HL-60/S4 treated with retinoic acid at 250 ng/mL for 4 days and 3 days (cell line): ENCODE results near the gene LIFR.

Source experiments
- in situ Hi-C: fragments of 300-500 bp; cut with MboI; formaldehyde crosslinking; loops from 2 replicates; pipeline ENCODE4 v1.7.0; 2022; ENCODE audit warnings: low sequenced_read_pairs

The LIFR gene

GRCh38 chr5:38446029-38446522 lies 110.4 kb downstream of the LIFR start:
- in situ Hi-C loops: loop anchor here (25.0 kb wide), 1 partner anchor 366 kb away; no protein-coding TSS in a partner anchor

DNA sequence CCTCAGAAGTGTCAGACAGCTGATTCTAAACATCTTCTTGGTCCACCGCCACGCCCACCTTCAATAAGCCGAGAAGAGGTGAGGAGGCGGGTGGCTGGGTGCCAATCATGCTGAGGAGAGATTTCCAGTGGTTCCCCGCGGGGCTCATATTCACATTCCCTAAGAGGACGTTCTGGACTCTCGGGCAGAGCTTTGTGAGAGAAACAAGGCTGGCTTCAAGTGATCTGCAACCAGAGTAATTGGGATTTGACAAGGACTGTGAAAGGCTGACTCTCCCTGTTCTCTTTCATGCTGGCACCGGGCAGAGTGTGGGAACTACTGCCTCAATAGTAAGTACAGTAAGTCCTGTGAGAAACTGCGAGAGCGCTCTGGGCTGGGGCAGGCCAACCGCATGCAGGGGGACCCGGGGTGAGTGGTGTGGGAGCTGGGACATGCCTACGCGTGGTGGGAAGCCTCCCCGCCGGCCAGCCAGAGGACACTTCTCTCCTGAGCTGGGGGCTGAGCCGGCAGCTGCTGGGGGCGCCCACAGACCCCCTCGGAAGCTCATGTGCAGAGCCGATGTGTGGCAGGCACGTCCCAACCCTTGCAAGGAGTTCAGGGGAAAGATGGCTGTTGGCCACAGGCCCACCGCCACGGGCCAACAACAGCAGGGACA lies 110.9 kb downstream of the LIFR start:
- in situ Hi-C loops: loop anchor here (25.0 kb wide), 1 partner anchor 367 kb away; no protein-coding TSS in a partner anchor

- in situ Hi-C loops: loop anchor here (25.0 kb wide), 1 partner anchor 369 kb away; no protein-coding TSS in a partner anchor
Measured at GRCh38 chr5:38443390-38443789, 113.1 kb downstream of the LIFR start.

DNA sequence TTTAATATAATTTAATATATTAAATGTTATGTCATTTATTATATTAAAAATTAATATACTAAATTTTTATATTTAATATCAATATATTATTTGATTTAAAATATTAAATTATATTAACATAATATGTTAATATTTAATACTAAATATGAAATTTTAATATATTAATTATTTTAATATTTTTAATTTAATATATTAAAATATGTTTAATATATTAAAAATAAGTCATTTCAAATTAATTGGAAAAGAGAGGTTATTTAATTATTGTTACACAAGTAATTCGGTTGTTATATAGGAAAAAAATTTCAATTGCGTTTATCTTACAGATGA lies 114.2 kb downstream of the LIFR start:
- in situ Hi-C loops: loop anchor here (25.0 kb wide), 1 partner anchor 370 kb away; no protein-coding TSS in a partner anchor

DNA sequence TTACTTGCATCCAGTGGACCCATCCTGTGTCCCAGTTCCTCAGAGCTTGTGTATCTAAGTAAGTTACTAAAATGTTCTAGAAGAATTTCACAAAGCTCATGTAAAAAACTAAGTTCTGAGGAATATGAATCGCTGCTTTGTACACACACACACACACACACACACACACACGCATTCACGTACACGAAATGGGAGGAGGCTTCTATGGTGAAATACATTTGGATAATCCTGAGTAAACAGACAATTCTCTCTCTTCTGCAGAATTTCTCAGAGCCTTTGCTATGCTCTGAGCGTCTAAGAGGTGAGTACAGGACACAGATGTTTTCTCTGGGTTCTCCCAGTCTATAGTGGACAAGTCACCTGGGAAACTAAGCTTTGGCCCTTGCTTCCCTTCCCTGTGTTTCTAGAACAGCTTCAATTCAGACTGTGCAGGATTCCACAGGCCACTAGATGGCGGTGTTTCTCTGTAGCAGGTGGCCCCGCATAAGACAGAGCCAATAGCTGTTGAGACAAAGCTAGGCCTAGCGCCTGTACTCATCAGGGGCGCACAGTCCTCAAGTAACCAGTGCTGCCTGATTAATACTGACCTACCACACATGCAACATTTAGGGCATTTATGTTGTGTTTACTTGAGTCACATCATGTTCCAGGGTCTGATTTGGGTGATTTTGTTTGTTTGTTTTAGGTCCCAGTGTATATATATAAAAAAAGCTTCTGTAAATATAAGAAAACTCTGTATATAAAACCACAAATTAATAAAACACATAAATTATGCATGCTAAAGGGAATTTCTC lies 114.8 kb downstream of the LIFR start:
- in situ Hi-C loops: loop anchor here (25.0 kb wide), 1 partner anchor 371 kb away; no protein-coding TSS in a partner anchor

DNA sequence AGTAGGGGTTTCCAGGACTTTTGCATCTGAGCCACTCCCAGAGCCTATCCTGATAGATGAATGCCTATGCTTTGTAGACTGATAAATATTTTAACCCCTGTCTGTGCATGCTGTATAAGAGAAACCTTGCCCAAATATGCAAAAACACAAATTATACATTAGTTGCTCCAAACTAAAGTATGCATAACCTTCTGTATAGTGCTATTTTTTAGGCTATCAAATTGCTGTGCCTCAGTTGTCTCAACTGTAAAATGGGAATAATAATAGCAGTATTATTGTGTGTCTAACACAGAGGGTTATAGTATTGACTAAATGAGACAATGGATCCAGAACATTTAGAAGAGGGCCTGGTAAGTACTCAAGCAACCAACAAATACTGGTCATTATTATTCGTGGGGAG lies 117.7 kb downstream of the LIFR start:
- in situ Hi-C loops: loop anchor here (25.0 kb wide), 1 partner anchor 374 kb away; no protein-coding TSS in a partner anchor

DNA sequence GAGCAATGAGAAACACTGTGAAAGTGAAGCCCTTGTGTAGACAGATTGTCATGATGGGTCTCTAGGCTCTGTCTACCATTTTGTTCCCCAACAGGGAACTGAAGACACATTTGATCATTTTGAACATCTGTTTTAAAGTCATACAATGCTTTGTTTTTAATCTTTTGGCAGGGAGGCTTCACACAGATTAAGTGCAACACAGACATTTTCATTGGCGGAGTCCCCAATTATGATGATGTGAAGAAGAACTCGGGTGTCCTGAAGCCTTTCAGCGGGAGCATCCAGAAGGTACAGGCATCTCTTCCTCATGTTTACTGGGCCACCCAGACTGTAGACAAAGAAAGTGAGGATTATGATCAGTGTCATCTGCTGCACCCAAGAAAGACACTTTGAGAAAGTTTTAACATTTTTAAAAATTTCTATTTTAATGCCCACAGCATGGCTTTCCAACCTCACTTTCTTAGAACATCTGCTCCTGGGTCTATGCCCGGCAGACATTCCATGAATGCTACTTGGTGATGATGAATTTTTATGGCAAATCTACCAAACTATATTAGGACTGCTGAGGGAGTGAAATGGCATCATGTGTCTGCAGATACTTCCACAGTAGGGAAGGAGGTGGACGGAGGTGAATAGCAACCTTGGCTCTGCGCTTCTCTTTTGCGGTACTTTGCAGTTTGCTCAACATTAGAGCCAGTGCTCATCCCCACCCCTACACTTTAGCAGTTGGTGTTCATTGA lies 121.3 kb downstream of the LIFR start:
- in situ Hi-C loops: loop anchor here (25.0 kb wide), 1 partner anchor 377 kb away; no protein-coding TSS in a partner anchor

DNA sequence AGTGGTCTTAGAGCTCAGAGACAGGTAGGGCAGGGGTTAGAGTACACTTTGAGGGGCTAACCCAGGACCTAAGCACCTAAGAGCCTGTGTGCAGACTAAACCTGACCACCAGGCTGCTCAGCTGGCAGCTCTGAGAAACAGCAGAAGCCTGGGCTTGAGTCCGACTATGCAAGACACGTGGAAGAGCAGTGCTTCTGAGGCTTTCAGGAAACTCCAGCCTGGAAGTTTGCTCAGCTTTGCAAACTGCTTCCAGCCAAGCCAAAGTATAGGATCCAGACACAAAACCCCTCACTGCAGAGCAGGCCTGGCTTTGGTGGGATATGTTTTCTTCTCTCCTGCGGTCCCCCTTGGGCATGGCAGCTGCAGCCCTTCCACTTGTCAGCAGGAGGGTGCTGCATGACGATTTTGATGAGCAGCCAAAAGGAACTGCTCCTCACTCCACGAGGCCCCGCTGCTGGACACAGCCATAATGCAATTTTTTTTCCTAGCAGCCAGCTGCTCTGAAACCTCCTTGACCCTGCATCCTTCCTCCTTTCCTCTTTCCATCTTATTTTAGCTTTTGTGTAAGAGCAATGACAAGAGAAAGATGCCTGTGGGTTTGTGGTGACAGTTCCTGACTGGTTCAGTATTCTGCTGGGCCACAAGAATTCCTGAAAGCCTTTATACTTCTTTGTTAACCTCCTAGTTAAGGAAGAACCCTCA lies 123.1 kb downstream of the LIFR start:
- in situ Hi-C loops: loop anchor here (25.0 kb wide), 1 partner anchor 379 kb away; no protein-coding TSS in a partner anchor

- in situ Hi-C loops: loop anchor here (25.0 kb wide), 1 partner anchor 381 kb away; no protein-coding TSS in a partner anchor
Measured at GRCh38 chr5:38431242-38431853, 125.1 kb downstream of the LIFR start.

DNA sequence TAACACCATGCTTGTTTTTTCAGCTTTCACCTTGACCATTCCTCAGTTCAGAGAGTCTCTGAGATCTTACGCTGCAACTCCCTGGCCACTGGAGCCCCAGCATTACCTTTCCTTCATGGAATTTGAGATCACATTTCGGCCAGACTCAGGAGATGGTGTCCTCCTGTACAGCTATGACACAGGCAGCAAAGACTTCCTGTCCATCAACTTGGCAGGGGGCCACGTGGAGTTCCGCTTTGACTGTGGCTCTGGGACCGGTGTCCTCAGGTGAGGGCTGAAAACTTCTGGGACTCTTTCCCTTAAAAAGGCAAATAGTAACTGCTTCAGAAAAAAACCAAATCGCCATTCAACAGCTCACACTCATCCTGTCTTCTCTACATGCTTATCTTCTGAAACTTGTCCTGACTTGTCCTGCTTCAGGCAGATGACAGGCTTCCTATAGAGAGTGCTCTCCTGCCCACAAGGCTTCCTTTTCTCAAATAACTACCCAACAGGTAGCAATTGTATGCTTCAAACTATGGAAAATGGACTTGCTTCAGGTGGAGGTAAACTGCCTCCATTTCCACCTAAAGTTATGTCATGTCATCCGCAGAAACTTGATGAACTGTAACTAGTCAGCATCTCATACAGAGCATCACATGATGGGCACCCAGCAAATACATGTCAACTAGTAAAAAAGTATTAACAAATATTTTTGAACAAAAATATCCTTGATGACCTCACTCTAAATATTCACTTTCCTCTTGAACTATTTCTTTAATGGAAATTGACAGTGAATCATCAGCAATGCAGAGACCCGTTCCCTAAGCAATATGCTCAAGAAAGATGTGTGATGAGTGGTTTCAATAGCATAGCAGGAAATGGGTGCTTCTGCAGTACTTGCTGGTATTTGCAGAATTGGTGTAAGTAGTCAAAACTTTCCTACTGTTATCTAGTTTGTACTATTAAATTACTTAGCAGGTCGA lies 129.2 kb downstream of the LIFR start:
- in situ Hi-C loops: loop anchor here (25.0 kb wide), 1 partner anchor 385 kb away; no protein-coding TSS in a partner anchor

DNA sequence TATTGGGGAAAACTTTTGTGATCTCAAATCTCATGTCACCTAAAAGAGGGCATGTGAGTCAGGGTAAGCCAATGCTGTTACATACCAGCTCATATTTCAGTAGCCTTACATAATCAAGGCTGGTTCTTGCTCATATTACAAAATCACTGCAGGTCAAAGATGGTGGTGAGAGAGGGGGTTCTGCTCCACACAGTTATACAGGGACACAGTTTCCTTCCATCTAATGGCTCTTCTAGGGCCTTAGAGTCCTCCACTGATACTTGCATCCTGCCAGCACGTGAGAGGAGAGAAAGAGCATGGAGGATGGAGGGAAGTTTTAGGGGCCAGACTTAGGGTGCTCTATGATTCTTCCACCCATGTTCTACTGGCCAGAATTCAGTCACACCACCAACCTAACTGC lies 130.0 kb downstream of the LIFR start:
- in situ Hi-C loops: loop anchor here (25.0 kb wide), 1 partner anchor 386 kb away; no protein-coding TSS in a partner anchor
